HG03108 (cell line): ENCODE data around the gene CDC34.
A peak's percentile ranks its signal among the peaks of the same experiment; 100 is the strongest.

ENCODE experiments used
- ATAC-seq: cut with Tn5 transposase; IDR thresholded peaks from one replicate; pipeline ENCODE4 v1.9.1; 2021; ENCODE audit warnings: moderate library complexity; ENCODE audit not compliant: unreplicated experiment

CDC34 gene

DNA sequence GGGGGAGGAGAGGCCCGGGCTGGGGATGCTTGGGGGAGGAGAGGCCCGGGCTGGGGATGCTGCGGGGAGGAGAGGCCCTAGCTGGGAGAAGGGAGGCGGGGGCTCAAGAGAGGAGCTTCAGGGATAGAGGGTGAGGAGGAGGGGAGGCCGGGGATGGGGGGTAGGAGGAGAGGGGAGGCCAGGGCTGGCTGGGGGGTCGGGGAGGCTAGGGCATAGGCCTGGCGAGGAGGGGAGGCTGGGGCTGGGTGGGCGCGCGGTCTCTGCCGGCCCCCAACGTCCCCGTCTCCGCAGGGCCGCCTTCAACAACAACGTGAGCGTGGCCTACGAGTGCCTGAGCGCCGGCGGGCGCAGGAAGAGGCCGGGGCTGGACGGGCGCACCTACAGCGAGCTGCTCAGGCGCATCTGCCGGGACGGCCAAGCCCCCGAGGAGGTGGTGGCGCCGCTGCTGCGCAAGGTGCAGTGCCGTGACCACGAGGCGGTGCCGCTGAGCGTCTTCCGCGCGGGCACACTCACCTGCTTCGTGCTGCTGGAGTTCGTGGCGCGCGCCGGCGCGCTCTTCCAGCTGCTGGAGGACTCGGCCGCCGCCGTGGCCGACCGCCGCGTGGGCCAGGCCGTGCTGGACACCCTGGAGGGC lies 12.8 kb upstream of the CDC34 start:
- ATAC-seq: no peak

DNA sequence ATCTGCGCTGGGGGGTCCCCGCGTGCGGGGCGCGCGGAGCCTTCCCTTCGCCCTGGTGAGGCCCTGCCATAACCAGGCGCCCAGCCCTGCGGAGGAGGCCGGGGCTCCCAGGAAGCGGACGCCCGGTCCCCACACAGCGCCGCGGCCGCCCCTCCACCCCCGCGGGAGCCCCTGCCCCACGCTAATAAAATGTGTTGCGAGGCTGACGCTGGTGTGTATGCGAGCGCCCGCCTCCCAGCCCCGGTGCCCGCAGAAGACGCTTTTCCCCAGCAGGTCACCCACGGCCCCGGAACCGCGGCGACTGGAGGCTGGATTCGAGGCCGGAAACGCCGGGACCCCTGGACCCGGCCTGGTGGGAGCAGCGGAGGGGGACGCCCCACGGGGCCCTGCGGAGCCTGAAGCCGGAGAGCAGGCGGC lies 12.1 kb upstream of the CDC34 start:
- no peak for ATAC-seq

DNA sequence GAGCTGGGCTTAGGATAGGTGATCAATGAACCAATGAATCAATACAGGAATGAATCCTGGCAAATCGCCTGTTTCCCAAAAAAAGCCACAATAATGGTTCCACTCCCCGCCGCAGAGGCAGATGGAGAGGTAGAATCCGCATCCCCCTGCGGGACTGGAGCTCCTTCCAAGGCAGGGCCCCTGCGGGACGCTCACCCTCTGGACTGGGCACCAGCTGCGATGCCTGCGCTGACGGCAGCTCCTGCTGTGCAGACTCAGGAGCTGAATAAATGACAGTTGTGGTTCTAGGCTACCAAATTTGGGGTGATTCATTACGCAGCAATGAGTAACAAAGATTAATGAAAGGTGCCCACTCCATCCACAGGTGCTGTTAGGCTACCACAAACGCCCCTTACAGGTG lies 8.8 kb upstream of the CDC34 start:
- ATAC-seq: no peak

DNA sequence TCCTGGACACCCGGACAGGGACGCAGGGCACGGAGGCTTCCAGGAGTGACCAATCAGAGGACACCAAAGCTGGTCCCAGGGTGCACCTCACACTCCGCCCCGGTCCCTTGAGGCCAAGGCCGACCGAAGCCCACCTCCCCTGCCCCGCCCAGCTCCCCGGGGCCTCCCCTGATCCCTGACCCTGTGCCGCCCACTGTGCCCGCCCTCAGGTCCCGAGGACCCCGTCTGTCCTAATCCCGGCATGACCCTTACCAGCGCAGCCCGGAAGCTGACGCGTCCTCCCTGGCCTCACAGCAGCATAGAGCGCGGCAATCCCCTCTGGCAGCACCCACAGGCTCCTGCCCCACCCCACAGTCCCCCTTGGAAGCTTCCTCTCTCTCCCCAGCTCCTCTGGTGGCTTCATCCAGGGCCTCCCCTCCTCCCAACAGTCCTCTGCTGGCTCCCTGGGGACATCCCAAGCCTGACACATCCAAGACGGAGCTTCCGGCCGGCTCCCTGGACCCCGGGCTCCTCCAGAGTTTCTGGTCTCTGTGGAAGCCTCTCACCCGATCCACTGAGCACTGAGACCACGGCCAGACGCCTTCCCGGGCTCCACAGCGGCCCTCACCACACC lies 7.4 kb upstream of the CDC34 start:
- ATAC-seq: no peak

DNA sequence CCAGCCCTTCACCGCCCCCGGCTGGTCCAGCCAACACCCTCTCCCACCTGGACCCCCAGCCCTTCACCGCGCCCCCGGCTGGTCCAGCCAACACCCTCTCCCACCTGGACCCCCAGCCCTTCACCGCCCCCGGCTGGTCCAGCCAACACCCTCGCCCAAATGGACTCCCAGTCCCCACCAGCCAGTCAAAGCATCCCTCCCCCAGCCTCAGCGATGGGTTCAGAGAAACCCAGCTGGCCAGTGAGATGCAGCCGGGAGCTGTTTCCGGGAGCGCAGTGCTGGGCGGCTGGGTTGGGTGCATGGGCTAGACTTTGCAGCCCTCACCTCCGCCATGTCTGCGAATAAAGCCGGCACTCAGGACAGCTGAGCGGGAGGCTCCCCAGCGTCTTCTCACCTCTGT lies 6.5 kb upstream of the CDC34 start:
- ATAC-seq: no peak

GRCh38 chr19:525857-526419 lies 5.6 kb upstream of the CDC34 start:
- ATAC-seq: no peak

DNA sequence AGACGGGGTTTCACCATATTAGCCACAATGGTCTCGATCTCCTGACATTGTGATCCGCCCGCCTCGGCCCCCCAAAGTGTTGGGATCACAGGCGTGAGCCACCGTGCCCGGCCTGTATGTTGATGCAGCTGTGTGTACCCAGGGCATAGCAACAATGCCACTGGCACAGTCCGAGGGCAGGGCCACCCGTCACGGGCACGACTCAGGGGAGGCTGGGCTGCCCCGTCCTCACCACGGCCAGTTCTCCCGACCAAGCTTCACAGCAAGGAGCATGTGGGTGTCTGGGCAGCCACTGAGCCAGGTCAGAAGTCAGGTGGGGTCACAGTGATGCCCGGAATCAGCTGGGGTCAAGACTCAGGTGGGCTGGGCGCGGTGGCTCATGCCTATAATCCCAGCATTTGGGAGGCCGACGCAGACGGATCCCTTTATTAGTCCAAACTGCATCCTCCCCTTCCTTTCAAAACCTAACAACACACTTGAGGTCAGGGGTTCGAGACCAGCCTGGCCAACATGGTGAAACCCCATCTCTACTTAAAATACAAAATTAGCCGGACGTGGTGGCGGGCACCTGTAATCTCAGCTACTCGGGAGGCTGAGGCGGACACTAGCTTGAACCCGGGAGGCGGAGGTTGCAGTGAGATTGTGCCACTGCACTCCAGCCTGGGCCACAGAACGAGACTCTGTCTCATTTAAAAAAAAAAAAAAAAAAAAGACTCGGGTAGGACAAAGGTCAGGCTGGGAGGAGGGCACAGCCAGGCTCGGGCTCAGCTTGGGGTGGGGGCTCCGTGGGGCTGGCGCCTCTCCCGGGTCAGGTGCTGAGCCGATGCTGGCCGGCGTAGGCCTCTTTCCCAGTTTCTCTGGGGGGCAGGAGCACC lies 1.2 kb upstream of the CDC34 start:
- ATAC-seq: no peak

GRCh38 chr19:531009-531752 lies 379 bp upstream of the CDC34 start:
- peak; percentile 61 for ATAC-seq

- ATAC-seq: no peak
Measured at GRCh38 chr19:532561-533363, 1.2 kb downstream of the CDC34 start.

GRCh38 chr19:533364-534058 lies 2.0 kb downstream of the CDC34 start:
- ATAC-seq: no peak

- no peak for ATAC-seq
Measured at GRCh38 chr19:534088-534487, 2.5 kb downstream of the CDC34 start.

DNA sequence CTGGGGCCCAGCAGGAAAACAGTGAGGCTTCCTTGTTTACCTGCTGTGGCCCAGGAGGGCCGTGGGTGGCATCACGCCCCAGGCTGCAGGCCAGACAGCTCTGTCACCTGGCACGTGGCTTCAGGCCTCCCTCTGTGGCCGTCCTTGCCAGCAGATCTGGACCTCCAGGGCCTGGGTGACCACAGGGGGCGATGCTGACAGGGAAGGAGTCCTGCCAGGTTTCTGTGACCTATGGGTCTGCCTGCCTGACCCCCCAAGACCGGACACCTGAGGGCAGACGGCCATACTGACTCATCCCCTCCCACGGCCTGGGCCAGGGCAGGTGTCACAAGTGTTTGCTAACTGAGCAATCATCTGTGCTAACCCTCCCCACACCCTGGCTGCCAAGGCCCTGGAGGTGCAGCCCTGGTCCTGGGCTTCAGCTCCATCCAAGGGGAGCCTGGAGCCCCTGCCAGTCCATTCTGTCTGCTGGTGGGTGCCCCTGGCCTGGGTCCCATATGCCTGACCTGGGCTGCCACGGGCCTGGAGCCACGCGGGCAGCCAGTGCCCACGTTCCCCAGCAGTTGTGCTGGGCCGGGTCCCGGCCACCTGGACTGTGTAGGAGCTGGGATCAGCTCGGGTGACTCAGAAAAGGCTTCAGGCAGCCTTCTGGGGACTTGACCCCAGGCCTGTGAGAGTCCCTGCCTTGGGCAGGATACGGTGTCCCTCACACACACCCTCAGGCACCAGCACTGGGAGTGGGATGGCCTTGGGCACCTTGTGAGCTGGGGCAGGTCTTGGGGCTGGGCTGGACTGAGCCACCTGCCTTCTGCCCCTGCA lies 3.7 kb downstream of the CDC34 start:
- ATAC-seq: no peak

DNA sequence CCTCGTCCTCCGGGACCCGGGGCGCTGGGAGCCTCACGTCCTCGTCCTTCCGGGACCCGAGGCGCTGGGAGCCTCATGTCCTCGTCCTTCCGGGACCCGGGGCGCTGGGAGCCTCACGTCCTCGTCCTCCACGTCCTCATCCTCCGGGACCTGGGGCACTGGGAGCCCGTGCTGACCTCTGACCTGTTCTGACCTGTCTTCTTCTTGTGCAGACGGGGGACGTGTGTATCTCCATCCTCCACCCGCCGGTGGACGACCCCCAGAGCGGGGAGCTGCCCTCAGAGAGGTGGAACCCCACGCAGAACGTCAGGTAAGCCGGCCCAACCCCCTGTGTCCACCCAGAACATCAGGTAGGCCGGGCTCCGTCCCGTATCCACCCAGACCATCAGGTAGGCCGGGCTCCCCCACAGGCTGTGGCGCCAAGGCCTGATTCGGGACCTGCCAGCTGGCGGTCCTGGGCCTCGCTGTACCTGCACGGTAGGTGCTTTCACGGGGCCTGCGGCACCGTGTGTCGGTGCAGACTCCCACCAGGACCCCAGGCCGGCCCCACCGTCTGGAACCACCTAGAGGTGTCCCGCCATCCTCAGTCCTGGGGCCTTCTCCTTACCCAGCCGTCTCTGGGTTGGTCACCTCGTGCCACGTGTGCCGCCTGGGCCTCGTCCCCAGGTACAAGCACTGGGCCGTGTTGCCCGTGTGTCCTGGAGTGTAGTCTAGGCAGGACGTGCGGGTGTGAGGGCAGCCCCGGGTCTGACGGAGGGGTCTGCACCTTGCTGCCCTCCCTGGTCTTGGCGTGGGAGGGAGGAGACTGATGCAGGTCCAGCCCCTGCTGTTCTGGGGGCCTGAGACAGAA lies 4.7 kb downstream of the CDC34 start:
- no peak for ATAC-seq

DNA sequence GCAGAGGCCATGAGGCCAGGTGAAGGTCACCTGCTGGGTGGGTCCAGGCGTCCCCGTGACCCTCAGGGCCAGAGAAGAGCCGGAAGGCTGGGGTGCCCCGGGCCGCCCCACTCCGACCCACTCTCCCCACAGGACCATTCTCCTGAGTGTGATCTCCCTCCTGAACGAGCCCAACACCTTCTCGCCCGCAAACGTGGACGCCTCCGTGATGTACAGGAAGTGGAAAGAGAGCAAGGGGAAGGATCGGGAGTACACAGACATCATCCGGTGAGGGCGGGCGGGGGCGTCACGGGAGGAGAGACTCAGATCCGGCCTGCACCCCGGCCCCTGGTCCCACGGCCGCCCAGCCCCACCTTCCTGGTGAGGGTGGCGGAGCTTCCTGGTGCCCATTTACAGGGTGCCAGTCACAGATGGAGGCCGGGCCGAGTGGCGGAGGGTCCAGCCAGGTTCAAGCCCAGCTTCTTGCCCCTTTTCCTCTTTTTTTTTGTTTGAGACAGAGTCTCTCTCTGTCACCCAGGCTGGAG lies 5.4 kb downstream of the CDC34 start:
- no peak for ATAC-seq

DNA sequence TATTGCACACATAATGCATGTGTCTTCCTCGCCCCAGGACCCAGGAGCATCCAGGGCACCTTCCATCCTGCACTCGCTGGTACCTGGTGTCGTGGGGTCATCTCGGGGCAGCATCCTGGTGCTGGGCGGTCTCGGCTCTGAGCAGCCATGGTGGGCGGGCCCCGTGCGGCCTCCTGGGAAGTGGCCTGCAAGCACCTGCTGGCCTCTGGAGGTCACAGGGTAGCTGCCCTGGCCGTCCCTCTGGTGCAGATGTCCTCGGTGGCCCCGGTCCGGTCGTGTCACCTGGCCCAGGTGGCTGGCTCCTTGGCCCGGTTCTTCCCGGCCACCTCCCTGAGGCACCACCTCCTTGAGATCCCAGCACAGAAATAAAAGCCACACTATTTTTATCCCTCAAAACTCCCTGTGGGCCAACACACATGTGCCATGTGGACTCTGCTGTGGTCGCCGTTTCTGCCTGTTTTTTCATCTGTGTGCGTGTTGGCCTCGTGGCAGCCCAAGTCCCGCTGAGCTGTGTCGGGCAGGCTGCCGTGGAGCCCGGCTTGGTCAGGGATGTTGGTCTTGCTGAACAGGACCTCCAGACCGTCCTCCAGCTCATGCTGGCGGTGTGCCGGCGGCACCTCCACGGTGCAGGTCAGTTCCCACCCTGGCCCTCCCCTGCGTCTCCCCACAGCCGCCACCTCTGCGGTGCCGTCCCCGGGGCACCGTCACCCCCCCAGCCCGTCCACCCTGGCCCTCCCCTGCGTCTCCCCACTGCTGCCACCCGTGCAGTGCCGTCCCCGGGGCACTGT lies 7.3 kb downstream of the CDC34 start:
- no peak for ATAC-seq

- no peak for ATAC-seq
Measured at GRCh38 chr19:539429-540030, 8.0 kb downstream of the CDC34 start.
